ENCODE results near the gene CNOT1. TPM values are rescaled to one million over a fixed set of nuclear protein-coding genes. Genes with fewer than 3 reads are reported as not detected.

Gene CNOT1
- total RNA-seq, 4 donors from 2014 or later, result 122 to 257 (median 178) TPM

- no peak overlapping the region for H3K27ac ChIP-seq
- no peaks in the 10 kb centered on the region for H3K36me3 ChIP-seq
- intact Hi-C loops (cut with DNase I; ENCODE audit: low total_unique reads), result no loop called here
- no peak overlapping the region for H3K4me3 ChIP-seq
- 75% methylated on average over 8 of the region's 8 CpGs; no CpG with 5 or more reads in 1 of the 2 donors for WGBS, 2 donors (ENCODE audit: low coverage in 1 of 2)
- H3K9me3 ChIP-seq, result no peaks in the 10 kb centered on the region
- TF ChIP-seq EP300 (IDR thresholded peaks at IDR 0.05; ENCODE audit: low read depth), result no peak
- TF ChIP-seq CTCF (IDR thresholded peaks at IDR 0.05), result no peak
- TF ChIP-seq POLR2A (IDR thresholded peaks at IDR 0.05), result no peak
- no peak for TF ChIP-seq POLR2AphosphoS5 (IDR thresholded peaks at IDR 0.05)
- no peaks in the 10 kb centered on the region for H3K4me1 ChIP-seq
- no peak for DNase-seq
- in situ Hi-C loops (cut with MboI; ENCODE audit: low pct_ligation_motif_present in 1 of 4, low pct_unique_long_range_greater_than_20kb in 1 of 4, low sequenced_read_pairs in 3 of 4), result loop anchor here (5.0 to 25.0 kb wide), 5 partner anchors 135 to 470 kb away; partner anchors contain the start of genes USB1 (in 1 of the 4) and ZNF319 (in 1 of the 4)
- H3K27me3 ChIP-seq, result no peaks in the 10 kb centered on the region
Observed at GRCh38 chr16:58481931-58482330, 147.7 kb downstream of the CNOT1 start.

GRCh38 chr16:58481226-58481869 lies 148.3 kb downstream of the CNOT1 start:
- no peaks in the 10 kb centered on the region for H3K4me1 ChIP-seq
- H3K4me3 ChIP-seq, result no peak overlapping the region
- DNase-seq, result no peak
- WGBS, 2 donors (ENCODE audit: low coverage in 1 of 2), result 80 to 90% methylated on average over 3 to 11 of the region's 11 CpGs
- no peaks in the 10 kb centered on the region for H3K27me3 ChIP-seq
- no peaks in the 10 kb centered on the region for H3K9me3 ChIP-seq
- intact Hi-C loops (cut with DNase I; ENCODE audit: low total_unique reads), result no loop called here
- TF ChIP-seq POLR2AphosphoS5 (IDR thresholded peaks at IDR 0.05) (no peak), CTCF (IDR thresholded peaks at IDR 0.05) (no peak), POLR2A (IDR thresholded peaks at IDR 0.05) (no peak), EP300 (IDR thresholded peaks at IDR 0.05; ENCODE audit: low read depth) (no peak)
- no peak overlapping the region for H3K27ac ChIP-seq
- no peaks in the 10 kb centered on the region for H3K36me3 ChIP-seq
- in situ Hi-C loops (cut with MboI; ENCODE audit: low pct_ligation_motif_present in 1 of 4, low pct_unique_long_range_greater_than_20kb in 1 of 4, low sequenced_read_pairs in 3 of 4), result loop anchor here (5.0 to 25.0 kb wide), 5 partner anchors 134 to 469 kb away; partner anchors contain the start of genes USB1 (in 1 of the 4) and ZNF319 (in 1 of the 4)

GRCh38 chr16:58478427-58478826 lies 151.2 kb downstream of the CNOT1 start:
- Histone ChIP-seq H3K4me1 (no peaks in the 10 kb centered on the region), H3K9me3 (no peaks in the 10 kb centered on the region), H3K27ac (no peak overlapping the region), H3K27me3 (peaks cover 6% of the 10 kb centered on the region), H3K4me3 (no peak overlapping the region), H3K36me3 (no peaks in the 10 kb centered on the region)
- no peak for TF ChIP-seq POLR2A (IDR thresholded peaks at IDR 0.05)
- TF ChIP-seq POLR2AphosphoS5 (IDR thresholded peaks at IDR 0.05), result no peak
- no peak for DNase-seq
- 91 to 94% methylated on average over 2 of the region's 2 CpGs for WGBS, 2 donors (ENCODE audit: low coverage in 1 of 2)
- intact Hi-C loops (cut with DNase I; ENCODE audit: low total_unique reads), result no loop called here
- in situ Hi-C loops (cut with MboI; ENCODE audit: low pct_ligation_motif_present in 1 of 4, low pct_unique_long_range_greater_than_20kb in 1 of 4, low sequenced_read_pairs in 3 of 4), result loop anchor here in 1 of 4 donors (25.0 kb wide), 1 partner anchor 466 kb away; the partner anchor contains the start of genes USB1 and ZNF319

GRCh38 chr16:58476791-58477190 lies 152.8 kb downstream of the CNOT1 start:
- 39 to 47% methylated on average over 1 of the region's 1 CpG for WGBS, 2 donors (ENCODE audit: low coverage in 1 of 2)
- Histone ChIP-seq H3K27me3 (peaks cover 6% of the 10 kb centered on the region), H3K4me3 (no peak overlapping the region), H3K27ac (no peak overlapping the region), H3K9me3 (no peaks in the 10 kb centered on the region), H3K4me1 (no peaks in the 10 kb centered on the region), H3K36me3 (no peaks in the 10 kb centered on the region)
- intact Hi-C loops (cut with DNase I; ENCODE audit: low total_unique reads) (no loop called here), in situ Hi-C loops (cut with MboI; ENCODE audit: low pct_ligation_motif_present in 1 of 4, low pct_unique_long_range_greater_than_20kb in 1 of 4, low sequenced_read_pairs in 3 of 4) (loop anchor here in 1 of 4 donors (25.0 kb wide), 1 partner anchor 464 kb away; the partner anchor contains the start of genes USB1 and ZNF319)
- no peak for DNase-seq
- TF ChIP-seq EP300 (IDR thresholded peaks at IDR 0.05; ENCODE audit: low read depth) (no peak), POLR2A (IDR thresholded peaks at IDR 0.05) (no peak), CTCF (IDR thresholded peaks at IDR 0.05) (no peak), POLR2AphosphoS5 (IDR thresholded peaks at IDR 0.05) (no peak)

Measured in transverse colon (tissue), 4 donors.